ENCODE measurements around the gene ATCAY.
"Not testable (repeated sequence)": the region's sequence is repeated elsewhere in the genome, so short reads cannot be mapped to it uniquely, and the experiment has no call there.

The ATCAY gene

DNA sequence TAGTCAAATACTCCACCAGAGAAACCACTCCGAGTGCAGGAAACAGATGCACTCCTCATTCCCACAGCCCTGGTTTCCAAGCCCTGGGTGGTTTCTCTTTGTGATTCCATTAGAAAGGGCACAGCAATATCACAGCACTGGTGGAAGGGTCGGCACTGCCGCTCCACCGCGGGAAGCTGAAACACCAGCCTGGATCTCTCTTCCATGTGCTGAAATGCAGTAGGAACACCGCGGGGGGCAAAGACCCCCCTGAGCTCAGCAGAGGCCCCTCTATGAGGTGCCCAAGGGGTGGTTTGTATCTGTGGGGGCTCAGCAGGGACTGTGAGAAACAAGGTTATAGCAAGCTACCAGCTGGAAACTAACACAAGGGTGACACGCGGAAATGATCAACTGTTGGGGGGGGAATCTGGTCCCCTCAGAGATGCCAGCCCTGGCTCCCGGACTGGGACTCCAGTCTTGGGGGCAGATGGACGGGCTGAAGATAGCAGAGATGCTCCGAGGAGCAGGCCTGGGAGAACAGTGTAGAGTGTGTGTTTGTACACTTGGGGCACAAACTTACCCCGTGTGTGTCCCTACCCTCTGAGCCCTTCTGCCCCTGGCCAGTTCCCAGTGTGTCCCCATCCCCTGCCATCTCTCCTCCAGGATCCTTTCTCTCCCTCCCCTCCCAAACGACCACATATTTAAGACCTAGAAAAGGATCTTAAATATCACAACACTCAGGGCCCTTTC, 13.4 kb upstream of the ATCAY start:
- TF ChIP-seq, protein P1, sequence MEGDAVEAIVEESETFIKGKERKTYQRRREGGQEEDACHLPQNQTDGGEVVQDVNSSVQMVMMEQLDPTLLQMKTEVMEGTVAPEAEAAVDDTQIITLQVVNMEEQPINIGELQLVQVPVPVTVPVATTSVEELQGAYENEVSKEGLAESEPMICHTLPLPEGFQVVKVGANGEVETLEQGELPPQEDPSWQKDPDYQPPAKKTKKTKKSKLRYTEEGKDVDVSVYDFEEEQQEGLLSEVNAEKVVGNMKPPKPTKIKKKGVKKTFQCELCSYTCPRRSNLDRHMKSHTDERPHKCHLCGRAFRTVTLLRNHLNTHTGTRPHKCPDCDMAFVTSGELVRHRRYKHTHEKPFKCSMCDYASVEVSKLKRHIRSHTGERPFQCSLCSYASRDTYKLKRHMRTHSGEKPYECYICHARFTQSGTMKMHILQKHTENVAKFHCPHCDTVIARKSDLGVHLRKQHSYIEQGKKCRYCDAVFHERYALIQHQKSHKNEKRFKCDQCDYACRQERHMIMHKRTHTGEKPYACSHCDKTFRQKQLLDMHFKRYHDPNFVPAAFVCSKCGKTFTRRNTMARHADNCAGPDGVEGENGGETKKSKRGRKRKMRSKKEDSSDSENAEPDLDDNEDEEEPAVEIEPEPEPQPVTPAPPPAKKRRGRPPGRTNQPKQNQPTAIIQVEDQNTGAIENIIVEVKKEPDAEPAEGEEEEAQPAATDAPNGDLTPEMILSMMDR (IDR thresholded peaks at IDR 0.05; ENCODE audit: low read depth, low read length, missing control alignments) = no peak
- DNase-seq (ENCODE audit: low read depth) = no peak
- no peak overlapping the region for H3K4me3 ChIP-seq (ENCODE audit: low read depth, low read length)

DNA sequence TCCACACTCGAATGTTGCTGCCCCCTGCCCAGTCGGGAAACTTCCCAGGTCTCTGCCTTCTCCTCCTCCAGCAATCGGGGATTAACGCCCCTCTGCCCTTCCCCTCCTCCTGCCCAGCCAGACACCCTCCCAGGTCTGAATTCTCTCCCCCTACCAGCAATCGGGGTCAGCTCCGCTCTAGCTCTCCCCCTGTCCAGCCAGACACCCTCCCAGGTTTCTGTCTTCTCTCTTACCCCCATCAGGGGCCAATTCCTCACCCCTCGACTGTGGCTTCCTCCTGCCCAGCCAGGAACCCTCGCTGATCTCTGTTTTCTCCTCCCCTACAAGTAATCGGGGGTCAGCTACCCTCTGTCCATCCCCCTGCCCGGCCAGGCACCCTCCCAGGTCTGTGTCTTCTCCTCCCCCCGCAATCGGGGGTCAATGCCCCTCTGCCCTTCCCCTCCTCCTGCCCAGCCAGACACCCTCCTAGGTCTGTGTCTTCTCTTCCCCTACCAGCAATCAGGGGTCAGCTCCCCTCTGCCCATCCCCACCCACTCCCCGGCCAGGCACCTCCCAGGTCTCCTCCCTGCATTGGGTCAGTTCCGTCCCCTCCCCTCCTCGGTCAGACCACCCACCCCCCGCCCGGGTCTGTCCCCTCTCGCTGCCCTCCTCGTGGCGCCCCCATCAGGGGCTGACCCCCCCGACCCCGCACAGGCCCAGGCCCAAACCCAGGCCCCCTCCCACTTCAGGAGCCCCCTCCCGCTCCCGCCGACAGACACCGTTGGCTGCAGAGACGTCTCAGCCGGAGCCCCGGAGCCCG, 12.3 kb upstream of the ATCAY start:
- DNase-seq (ENCODE audit: low read depth) = no peak
- TF ChIP-seq, protein P1 (IDR thresholded peaks at IDR 0.05; ENCODE audit: low read depth, low read length, missing control alignments) = no peak
- H3K4me3 ChIP-seq (ENCODE audit: low read depth, low read length) = no peak overlapping the region

DNA sequence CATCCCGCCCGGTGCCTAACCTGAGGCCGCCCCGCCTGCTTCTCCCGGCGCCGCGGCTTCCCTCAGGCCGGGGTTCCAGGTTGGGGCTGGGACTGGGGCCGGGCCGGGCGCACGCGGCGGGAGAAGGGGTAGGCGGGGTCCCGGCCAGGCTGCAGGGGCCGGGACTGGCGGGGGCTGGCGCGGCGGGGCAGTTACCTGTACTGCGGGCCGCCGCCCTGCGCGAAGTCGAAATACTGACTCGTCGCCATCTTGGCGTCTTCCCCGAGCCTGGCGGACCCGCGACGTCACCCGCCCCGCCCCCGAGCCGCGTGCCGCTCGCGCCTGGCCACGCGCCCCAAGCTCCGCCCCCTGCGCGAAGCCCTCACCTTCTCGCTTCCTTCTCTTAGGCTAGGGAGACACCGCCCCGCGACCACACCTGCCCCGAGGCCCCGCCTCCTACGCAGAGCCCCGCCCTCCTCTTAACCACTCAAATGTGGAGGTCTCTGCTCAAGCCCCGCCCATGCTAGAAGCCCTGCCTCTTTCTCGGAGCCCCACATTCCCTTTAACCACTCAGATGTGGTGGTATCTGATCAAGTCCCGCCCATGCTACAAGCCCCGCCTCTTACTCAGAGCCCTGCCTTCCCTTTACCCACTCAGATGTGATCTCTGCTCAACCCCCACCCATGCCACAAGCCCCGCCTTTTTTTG, 11.6 kb upstream of the ATCAY start, which contains the start of gene ZFR2:
Gene ZFR2, minus strand, starts transcription at position 269 of the 687 bp plus-strand sequence. Its CDS starts 21 bp downstream, at position 248.
- no peak within 1 kb of the TSS for H3K4me3 ChIP-seq (ENCODE audit: low read depth, low read length)
- DNase-seq (ENCODE audit: low read depth) = no peak
- TF ChIP-seq, protein P1 (IDR thresholded peaks at IDR 0.05; ENCODE audit: low read depth, low read length, missing control alignments) = no peak

DNA sequence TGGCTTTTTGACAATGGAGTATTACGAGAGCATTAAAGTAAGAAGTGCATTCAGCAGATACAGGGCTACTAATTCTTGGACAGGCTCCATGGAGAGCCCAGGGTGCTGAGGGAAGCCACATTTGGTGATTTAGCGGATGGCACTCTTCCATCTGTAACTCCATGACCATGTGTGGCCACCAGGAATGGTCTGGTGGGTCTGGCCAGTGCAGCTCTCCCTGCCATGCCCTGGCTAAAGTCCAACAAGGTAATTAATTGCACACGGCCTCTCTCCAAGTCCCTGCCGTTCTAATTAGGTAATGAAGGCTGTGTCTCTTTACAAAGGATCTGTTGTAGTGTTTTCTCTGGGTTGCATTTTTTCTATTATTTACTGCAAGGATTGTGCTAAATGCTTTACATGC, 7.3 kb upstream of the ATCAY start:
- no peak overlapping the region for H3K4me3 ChIP-seq (ENCODE audit: low read depth, low read length)
- TF ChIP-seq, protein P1 (IDR thresholded peaks at IDR 0.05; ENCODE audit: low read depth, low read length, missing control alignments) = no peak
- DNase-seq (ENCODE audit: low read depth) = no peak

DNA sequence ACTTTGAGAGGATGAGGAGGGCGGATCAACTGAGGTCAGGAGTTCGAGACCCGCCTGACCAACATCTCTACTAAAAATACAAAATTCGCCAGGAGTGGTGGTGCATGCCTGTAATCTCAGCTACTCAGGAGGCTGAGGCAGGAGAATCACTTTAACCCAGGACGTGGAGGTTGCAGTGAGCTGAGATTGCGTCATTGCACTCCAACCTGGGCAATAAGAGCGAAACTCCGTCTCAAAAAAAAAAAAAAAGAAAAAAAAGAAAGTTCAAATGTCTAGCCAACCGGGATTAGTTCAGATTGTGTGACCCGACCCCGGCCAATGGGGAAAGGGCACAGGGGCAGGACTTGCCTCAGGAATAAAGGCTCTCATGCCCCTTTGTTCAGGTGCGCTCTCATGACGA, 5.8 kb upstream of the ATCAY start:
- not testable (repeated sequence) for H3K4me3 ChIP-seq (ENCODE audit: low read depth, low read length); DNase-seq (ENCODE audit: low read depth)

DNA sequence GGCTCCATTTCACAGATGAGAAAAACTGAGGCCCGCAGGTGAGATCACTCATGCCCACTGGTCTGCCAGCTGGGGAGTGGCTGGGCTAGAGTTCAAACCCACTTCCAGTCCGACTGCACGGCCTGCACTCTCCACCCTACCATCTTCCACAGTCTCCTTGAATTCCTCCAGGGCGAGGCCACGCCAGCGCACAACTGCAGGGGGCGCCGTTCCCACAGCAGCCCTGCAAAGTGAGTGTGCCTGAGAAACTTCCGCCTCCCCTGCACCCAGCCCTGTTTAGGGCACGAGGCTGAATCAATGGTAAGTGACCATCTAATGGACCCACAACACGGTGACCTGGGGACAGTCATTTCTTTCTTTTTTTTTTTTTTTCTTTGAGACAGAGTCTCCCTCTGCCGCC, 829 bp upstream of the ATCAY start:
- TF ChIP-seq, protein P1 (IDR thresholded peaks at IDR 0.05; ENCODE audit: low read depth, low read length, missing control alignments) = peak; percentile 28
- no peak for DNase-seq (ENCODE audit: low read depth)
- H3K4me3 ChIP-seq (ENCODE audit: low read depth, low read length) = no peak overlapping the region

All from GM12864 (cell line).